Parathyroid adenoma (tissue), 2 donors: ENCODE measurements around the gene GLI3.

Experiments
- H2AFZ ChIP-seq: fragments of 300-600 bp; sonication (generic); one replicate; pipeline ENCODE4 v1.7.0; 2017; ENCODE audit warnings: antibody characterized with exemption, mild to moderate bottlenecking
- H3K27ac ChIP-seq: fragments of 300-600 bp; sonication (generic); one replicate; pipeline ENCODE4 v1.7.0; 2017
- H3K27me3 ChIP-seq: fragments of 300-600 bp; sonication (generic); one replicate; pipeline ENCODE4 v1.7.0; 2017; ENCODE audit warnings: low read length; ENCODE audit not compliant: control insufficient read depth, insufficient read depth
- H3K36me3 ChIP-seq: fragments of 300-600 bp; sonication (generic); one replicate; pipeline ENCODE4 v1.7.0; 2017; ENCODE audit warnings: low read length; ENCODE audit not compliant: control insufficient read depth, insufficient read depth
- H3K4me1 ChIP-seq: fragments of 300-600 bp; sonication (generic); one replicate; pipeline ENCODE4 v1.7.0; 2017; ENCODE audit warnings: control low read depth
- H3K4me2 ChIP-seq: fragments of 300-600 bp; sonication (generic); one replicate; pipeline ENCODE4 v1.7.0; 2017; ENCODE audit warnings: low read length
- H3K4me3 ChIP-seq: fragments of 300-600 bp; sonication (generic); one replicate; pipeline ENCODE4 v1.7.0; 2017; ENCODE audit warnings: low read depth, low read length
- H3K79me2 ChIP-seq: fragments of 300-600 bp; sonication (generic); one replicate; pipeline ENCODE4 v1.7.0; 2017; ENCODE audit warnings: control low read depth
- H3K9ac ChIP-seq: fragments of 300-600 bp; sonication (generic); one replicate; pipeline ENCODE4 v1.7.0; 2017; ENCODE audit warnings: mild to moderate bottlenecking
- H3K9me3 ChIP-seq: fragments of 300-600 bp; sonication (generic); one replicate; pipeline ENCODE4 v1.7.0; 2017; ENCODE audit warnings: low read length; ENCODE audit not compliant: control insufficient read depth
- TF ChIP-seq, protein P1 (sequence below): fragments of 300-600 bp; sonication (generic); IDR thresholded peaks from one replicate; pipeline ENCODE4 v1.7.0; 2017; ENCODE audit warnings: antibody characterized with exemption, mild to moderate bottlenecking
- donor health status: primary hyperparathyroidism.

The GLI3 gene

DNA sequence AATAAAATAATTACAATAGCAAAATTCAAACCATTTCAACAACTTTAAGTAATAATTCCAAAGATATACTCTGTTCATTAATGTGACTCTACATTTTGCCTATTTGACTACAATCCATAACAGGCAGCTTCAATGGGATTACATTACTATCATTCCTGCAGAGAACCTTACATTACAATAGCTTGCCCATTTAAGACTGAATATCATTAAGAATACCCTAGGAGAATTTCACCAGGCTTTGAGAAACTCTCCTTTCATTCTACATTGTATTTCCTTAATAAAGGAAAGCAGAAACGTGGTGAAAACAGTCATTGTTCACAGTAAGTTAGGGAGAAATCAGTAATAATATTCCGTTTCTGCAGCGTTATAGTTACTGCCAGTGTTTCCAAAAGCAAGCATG, 209.5 kb downstream of the GLI3 start:
- TF ChIP-seq, protein P1, sequence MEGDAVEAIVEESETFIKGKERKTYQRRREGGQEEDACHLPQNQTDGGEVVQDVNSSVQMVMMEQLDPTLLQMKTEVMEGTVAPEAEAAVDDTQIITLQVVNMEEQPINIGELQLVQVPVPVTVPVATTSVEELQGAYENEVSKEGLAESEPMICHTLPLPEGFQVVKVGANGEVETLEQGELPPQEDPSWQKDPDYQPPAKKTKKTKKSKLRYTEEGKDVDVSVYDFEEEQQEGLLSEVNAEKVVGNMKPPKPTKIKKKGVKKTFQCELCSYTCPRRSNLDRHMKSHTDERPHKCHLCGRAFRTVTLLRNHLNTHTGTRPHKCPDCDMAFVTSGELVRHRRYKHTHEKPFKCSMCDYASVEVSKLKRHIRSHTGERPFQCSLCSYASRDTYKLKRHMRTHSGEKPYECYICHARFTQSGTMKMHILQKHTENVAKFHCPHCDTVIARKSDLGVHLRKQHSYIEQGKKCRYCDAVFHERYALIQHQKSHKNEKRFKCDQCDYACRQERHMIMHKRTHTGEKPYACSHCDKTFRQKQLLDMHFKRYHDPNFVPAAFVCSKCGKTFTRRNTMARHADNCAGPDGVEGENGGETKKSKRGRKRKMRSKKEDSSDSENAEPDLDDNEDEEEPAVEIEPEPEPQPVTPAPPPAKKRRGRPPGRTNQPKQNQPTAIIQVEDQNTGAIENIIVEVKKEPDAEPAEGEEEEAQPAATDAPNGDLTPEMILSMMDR: no peak
- Histone ChIP-seq H3K4me3 (no peak overlapping the region), H3K27ac (no peak overlapping the region), H3K9me3 (no peaks in the 10 kb centered on the region), H3K27me3 (no peaks in the 10 kb centered on the region), H3K36me3 (no peaks in the 10 kb centered on the region), H2AFZ (no peak overlapping the region), H3K79me2 (no peaks in the 10 kb centered on the region), H3K4me1 (no peaks in the 10 kb centered on the region), H3K9ac (no peak overlapping the region), H3K4me2 (no peak overlapping the region)

DNA sequence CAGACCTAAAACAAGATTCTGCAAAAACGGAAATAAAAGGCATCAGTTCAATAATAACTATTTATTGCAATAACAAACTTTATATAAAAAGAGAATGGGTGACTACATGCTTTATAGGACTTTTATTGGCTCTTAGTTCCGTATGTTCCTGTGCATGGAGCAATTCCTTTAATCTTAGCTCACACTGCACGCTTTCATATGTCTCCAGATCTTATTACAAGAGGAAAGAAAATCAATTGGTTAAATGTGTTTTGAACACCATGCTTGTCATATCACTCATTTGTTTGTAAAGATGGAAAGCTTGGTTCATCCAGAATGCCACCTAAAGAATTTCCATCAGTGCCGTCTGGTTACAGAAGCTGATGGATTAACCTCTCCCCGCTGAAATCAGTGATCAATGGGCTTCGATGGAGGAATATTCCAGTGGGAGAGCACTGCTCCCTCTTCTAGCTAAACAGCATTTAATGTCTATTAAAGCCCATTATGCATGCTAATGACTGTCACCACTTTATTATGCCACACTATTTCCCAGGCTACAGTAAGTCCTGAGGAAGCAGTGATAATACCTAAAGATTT, 210.3 kb downstream of the GLI3 start:
- H3K79me2 ChIP-seq: no peaks in the 10 kb centered on the region
- H3K9me3 ChIP-seq: no peaks in the 10 kb centered on the region
- H3K36me3 ChIP-seq: no peaks in the 10 kb centered on the region
- H3K27me3 ChIP-seq: no peaks in the 10 kb centered on the region
- no peaks in the 10 kb centered on the region for H3K4me1 ChIP-seq
- H3K4me3 ChIP-seq: no peak overlapping the region
- no peak overlapping the region for H2AFZ ChIP-seq
- H3K4me2 ChIP-seq: no peak overlapping the region
- TF ChIP-seq, protein P1: no peak
- H3K9ac ChIP-seq: no peak overlapping the region
- H3K27ac ChIP-seq: no peak overlapping the region

DNA sequence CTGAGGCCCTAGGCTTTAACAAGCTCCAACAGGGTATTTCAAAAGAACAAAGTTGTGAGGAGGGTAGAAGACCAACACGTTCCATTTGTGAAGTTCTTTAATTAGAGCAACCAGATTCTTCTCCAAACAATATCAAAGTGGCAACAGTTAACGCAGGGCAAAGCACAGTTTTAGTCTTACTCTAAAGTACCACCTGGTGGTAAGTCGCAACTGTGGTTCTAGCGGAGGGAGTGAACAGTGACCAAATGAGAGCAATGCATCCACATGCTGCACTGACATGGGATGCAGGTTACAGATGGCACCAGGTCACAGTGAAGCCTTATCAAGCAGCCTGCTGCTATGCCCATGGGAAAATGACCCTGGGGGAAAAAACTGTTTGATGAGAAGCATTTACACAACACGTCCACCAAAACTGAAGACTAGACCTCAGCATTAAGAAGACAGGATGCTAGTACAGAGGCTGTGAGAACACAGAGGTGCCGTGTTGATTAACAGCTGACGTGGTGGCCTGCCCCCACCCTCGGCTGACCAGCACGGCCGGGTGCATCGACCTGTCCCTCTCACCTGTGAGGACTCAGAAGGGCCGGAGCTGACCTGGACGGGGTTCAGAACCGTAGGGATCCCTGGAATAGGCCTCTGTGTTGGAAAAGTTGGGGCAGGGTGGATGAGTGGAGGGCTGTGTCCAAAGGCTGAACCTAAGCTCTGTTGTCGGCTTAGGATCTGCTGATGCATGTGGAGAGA, 211.2 kb downstream of the GLI3 start:
- H3K27me3 ChIP-seq: no peaks in the 10 kb centered on the region
- no peaks in the 10 kb centered on the region for H3K36me3 ChIP-seq
- H3K27ac ChIP-seq: no peak overlapping the region
- H3K9ac ChIP-seq: no peak overlapping the region
- no peaks in the 10 kb centered on the region for H3K79me2 ChIP-seq
- TF ChIP-seq, protein P1: no peak
- no peak overlapping the region for H2AFZ ChIP-seq
- H3K4me3 ChIP-seq: no peak overlapping the region
- no peaks in the 10 kb centered on the region for H3K4me1 ChIP-seq
- H3K9me3 ChIP-seq: no peaks in the 10 kb centered on the region
- H3K4me2 ChIP-seq: no peak overlapping the region

DNA sequence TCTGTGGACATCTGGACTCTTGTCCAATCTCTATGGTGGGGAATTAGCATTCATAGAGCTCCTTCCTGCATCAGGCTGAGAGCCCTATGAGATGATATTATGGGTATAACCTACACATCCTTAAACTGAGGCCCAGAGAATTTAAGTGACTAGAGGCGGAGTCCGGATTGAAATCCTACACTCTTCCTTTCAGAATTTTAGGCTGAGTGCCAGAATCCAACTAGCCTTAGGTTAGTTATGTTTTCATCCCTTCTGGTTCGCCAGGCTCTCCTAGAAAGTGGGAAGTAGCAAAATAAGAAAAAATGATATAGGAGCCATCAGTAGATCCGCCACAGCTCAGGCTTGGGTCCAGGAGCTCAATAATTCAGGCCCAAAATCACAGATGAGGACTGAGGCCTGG, 212.5 kb downstream of the GLI3 start:
- Histone ChIP-seq H3K9ac (no peak overlapping the region), H3K36me3 (no peaks in the 10 kb centered on the region), H3K79me2 (no peaks in the 10 kb centered on the region), H3K4me2 (no peak overlapping the region), H3K27me3 (no peaks in the 10 kb centered on the region), H3K4me3 (no peak overlapping the region), H3K4me1 (no peaks in the 10 kb centered on the region), H3K9me3 (no peaks in the 10 kb centered on the region), H3K27ac (no peak overlapping the region), H2AFZ (no peak overlapping the region)
- TF ChIP-seq, protein P1: no peak

DNA sequence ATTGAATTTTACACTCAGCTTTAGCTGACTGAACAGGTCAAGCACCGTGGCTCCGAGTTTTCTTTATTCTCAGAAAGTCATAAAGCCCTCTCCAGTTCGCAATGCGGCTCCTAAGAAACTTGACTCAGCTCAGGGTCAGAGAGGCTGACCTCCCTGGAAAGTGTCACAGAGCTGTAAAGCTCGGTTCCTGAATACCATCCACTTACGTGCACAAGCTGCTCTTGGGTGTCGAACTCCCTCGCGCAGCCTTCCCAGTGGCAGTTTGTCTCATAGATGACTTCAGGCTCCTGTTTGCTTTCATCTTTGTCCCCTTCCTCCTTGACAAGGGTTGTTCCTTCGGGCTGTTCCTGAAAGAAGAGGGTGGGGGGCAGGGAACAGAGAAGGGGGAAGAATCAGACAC, 213.7 kb downstream of the GLI3 start:
- no peak overlapping the region for H3K9ac ChIP-seq
- TF ChIP-seq, protein P1: no peak
- H3K27ac ChIP-seq: no peak overlapping the region

More for the DNA sequence above, 213.7 kb downstream of the GLI3 start:
- Histone ChIP-seq H3K4me3 (no peak overlapping the region), H3K4me2 (no peak overlapping the region), H3K27me3 (no peaks in the 10 kb centered on the region), H3K36me3 (no peaks in the 10 kb centered on the region), H2AFZ (no peak overlapping the region), H3K4me1 (no peaks in the 10 kb centered on the region), H3K79me2 (no peaks in the 10 kb centered on the region), H3K9me3 (no peaks in the 10 kb centered on the region)
